Measurements from ENCODE around the gene SPATA18.

SPATA18 gene

GRCh38 chr4:52017814-52018213, 33.3 kb upstream of the SPATA18 start:
- TF ChIP-seq FEZF1 (tag by site-specific recombination; IDR thresholded peaks at IDR 0.05), result no peak
- no peak for TF ChIP-seq ZFP69B (tag by site-specific recombination; IDR thresholded peaks at IDR 0.05)
- no peaks in the 10 kb centered on the region for H3K9me3 ChIP-seq (ENCODE audit: control insufficient read depth, insufficient read depth, low read depth, low read length)
- CTCF ChIA-PET, result no interaction called here

DNA sequence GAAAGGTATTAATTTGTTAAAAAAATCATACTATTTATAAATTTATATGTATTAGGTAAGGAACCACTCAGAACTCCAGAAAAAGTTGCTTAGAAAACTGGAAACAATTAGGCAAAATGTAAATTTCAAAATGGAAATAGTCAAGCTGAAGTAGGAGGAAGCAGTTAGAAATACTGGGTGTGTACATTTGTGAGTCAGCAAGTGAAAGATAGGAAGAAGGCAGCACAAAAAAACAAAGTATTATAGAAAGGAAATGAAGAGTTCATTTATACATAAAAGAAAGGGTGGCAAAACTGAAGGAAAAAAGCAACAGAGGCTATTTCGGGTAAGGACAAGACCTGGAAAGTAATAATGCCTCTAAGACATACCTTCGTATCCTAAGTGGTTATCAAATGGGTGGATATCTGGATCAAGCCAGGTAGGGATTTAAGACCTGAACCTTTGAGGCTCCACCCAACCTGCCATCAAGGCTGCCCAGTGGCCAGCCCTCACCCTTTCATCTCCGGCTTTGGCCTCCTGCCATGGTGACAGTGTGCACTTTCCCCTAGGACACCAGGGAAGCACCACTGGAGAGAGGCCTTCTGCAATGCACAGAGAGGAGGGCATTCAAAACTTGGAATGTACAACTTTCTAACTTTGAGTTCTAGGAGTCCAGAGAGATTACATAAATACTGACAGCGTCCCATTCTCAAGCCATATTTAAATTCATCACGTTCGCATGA, 31.0 kb upstream of the SPATA18 start, which contains the start of gene LRRC66:
LRRC66 (minus strand) TSS at position 428 of the 722 bp plus-strand sequence. CDS start 2,750 bp downstream, outside the sequence.
- no peaks in the 10 kb centered on the region for H3K9me3 ChIP-seq (ENCODE audit: control insufficient read depth, insufficient read depth, low read depth, low read length)
- POLR2A ChIA-PET, result no interaction called here
- no peak for TF ChIP-seq YY2 (tag by site-specific recombination; IDR thresholded peaks at IDR 0.05)
- no peak for TF ChIP-seq ZNF280C (tag by site-specific recombination; IDR thresholded peaks at IDR 0.05)
- no peak for TF ChIP-seq ZNF132 (tag by site-specific recombination; IDR thresholded peaks at IDR 0.05; ENCODE audit: borderline replicate concordance)
- no peak for TF ChIP-seq BCL11B (tag by site-specific recombination; IDR thresholded peaks at IDR 0.05; ENCODE audit: low read depth)
- TF ChIP-seq ZNF223 (tag by site-specific recombination; IDR thresholded peaks at IDR 0.05), result no peak
- TF ChIP-seq, protein P1, sequence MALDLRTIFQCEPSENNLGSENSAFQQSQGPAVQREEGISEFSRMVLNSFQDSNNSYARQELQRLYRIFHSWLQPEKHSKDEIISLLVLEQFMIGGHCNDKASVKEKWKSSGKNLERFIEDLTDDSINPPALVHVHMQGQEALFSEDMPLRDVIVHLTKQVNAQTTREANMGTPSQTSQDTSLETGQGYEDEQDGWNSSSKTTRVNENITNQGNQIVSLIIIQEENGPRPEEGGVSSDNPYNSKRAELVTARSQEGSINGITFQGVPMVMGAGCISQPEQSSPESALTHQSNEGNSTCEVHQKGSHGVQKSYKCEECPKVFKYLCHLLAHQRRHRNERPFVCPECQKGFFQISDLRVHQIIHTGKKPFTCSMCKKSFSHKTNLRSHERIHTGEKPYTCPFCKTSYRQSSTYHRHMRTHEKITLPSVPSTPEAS (tag by site-specific recombination; IDR thresholded peaks at IDR 0.05), result no peak
- TF ChIP-seq ZNF133 (tag by site-specific recombination; IDR thresholded peaks at IDR 0.05), result no peak
- no peak for TF ChIP-seq ZNF514 (tag by site-specific recombination; IDR thresholded peaks at IDR 0.05)
- TF ChIP-seq ZNF398 (tag by site-specific recombination; IDR thresholded peaks at IDR 0.05), result no peak
- TF ChIP-seq, protein P2, sequence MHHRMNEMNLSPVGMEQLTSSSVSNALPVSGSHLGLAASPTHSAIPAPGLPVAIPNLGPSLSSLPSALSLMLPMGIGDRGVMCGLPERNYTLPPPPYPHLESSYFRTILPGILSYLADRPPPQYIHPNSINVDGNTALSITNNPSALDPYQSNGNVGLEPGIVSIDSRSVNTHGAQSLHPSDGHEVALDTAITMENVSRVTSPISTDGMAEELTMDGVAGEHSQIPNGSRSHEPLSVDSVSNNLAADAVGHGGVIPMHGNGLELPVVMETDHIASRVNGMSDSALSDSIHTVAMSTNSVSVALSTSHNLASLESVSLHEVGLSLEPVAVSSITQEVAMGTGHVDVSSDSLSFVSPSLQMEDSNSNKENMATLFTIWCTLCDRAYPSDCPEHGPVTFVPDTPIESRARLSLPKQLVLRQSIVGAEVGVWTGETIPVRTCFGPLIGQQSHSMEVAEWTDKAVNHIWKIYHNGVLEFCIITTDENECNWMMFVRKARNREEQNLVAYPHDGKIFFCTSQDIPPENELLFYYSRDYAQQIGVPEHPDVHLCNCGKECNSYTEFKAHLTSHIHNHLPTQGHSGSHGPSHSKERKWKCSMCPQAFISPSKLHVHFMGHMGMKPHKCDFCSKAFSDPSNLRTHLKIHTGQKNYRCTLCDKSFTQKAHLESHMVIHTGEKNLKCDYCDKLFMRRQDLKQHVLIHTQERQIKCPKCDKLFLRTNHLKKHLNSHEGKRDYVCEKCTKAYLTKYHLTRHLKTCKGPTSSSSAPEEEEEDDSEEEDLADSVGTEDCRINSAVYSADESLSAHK (tag by site-specific recombination; IDR thresholded peaks at IDR 0.05), result no peak
- TF ChIP-seq TRIM28 (IDR thresholded peaks at IDR 0.05; ENCODE audit: borderline replicate concordance, low read length), result no peak
- no peak for TF ChIP-seq ZBTB44 (tag by site-specific recombination; IDR thresholded peaks at IDR 0.05)
- no peak for TF ChIP-seq ZNF239 (tag by site-specific recombination; IDR thresholded peaks at IDR 0.05)
- TF ChIP-seq ZBTB49 (tag by site-specific recombination; IDR thresholded peaks at IDR 0.05; ENCODE audit: low read depth), result no peak
- TF ChIP-seq ZNF670 (tag by site-specific recombination; IDR thresholded peaks at IDR 0.05; ENCODE audit: low read depth), result no peak
- TF ChIP-seq, protein P3, sequence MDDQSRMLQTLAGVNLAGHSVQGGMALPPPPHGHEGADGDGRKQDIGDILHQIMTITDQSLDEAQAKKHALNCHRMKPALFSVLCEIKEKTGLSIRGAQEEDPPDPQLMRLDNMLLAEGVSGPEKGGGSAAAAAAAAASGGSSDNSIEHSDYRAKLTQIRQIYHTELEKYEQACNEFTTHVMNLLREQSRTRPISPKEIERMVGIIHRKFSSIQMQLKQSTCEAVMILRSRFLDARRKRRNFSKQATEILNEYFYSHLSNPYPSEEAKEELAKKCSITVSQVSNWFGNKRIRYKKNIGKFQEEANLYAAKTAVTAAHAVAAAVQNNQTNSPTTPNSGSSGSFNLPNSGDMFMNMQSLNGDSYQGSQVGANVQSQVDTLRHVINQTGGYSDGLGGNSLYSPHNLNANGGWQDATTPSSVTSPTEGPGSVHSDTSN (CRISPR knock-in tag; IDR thresholded peaks at IDR 0.05), result no peak
- no peak for TF ChIP-seq ZNF626 (tag by site-specific recombination; IDR thresholded peaks at IDR 0.05)
- no peak for TF ChIP-seq ZNF214 (tag by site-specific recombination; IDR thresholded peaks at IDR 0.05; ENCODE audit: borderline replicate concordance)

More at GRCh38 chr4:52017814-52018213, 33.3 kb upstream of the SPATA18 start:
- Histone ChIP-seq H3K4me3 (ENCODE audit: low read depth, low read length) (no peak overlapping the region), H3K27ac (ENCODE audit: extremely low read depth, low read depth, low read length) (no peak overlapping the region), H3K36me3 (ENCODE audit: control insufficient read depth in 2 of 2, insufficient read depth in 1 of 2, low read length in 2 of 2) (peaks cover 0 to 29% of the 10 kb centered on the region in 2 experiments; a peak in 1 of 3 replicates), H3K4me1 (ENCODE audit: control insufficient read depth, insufficient read depth, low read length) (no peaks in the 10 kb centered on the region)
- POLR2A ChIA-PET, result no interaction called here

More for the DNA sequence above, 31.0 kb upstream of the SPATA18 start, which contains the start of gene LRRC66:
- no peak within 1 kb of the TSS for H3K4me3 ChIP-seq (ENCODE audit: low read depth, low read length)
- CTCF ChIA-PET, result no interaction called here
- no peak within 1 kb of the TSS for H3K27ac ChIP-seq (ENCODE audit: extremely low read depth, low read depth, low read length)
- H3K4me1 ChIP-seq (ENCODE audit: control insufficient read depth, insufficient read depth, low read length), result no peaks in the 10 kb centered on the region
- H3K36me3 ChIP-seq (ENCODE audit: control insufficient read depth in 2 of 2, insufficient read depth in 1 of 2, low read length in 2 of 2), result peaks cover 0 to 43% of the 10 kb centered on the region in 2 experiments; a peak in 1 of 3 replicates

All from HEK293 (cell line).